Measurements from ENCODE around the gene FAM240B. TPM values are rescaled to one million over a fixed set of nuclear protein-coding genes. Genes with fewer than 3 reads are reported as not detected.

The FAM240B gene
- total RNA-seq, 1 donor from 2014 or later, result not detected

DNA sequence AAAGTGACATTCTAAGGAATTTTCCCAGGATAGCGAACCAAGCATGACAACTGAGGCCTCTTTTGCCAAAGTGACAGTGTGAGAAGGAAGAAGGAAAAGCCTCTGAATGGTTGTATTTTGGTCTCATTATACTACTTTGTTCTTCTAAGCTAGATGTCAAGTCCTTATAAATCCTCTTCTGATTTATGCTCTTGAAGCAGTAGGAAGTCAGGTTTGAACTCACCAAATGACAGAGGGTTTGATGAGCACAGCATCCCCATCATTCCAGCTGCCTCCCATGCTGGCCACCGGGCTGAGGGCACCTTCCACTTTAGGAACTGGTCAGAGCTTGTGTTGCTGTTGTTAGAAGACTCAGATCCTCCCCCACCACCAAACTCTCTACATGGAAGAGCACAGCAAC is 44.1 kb downstream of the FAM240B start:
- no peak overlapping the region for H3K4me3 Mint-ChIP-seq (ENCODE audit: unreplicated experiment)
- no peaks in the 10 kb centered on the region for H3K4me1 Mint-ChIP-seq (ENCODE audit: unreplicated experiment)
- DNase-seq (ENCODE audit: low spot score), result no peak
- TF ChIP-seq, protein P1, sequence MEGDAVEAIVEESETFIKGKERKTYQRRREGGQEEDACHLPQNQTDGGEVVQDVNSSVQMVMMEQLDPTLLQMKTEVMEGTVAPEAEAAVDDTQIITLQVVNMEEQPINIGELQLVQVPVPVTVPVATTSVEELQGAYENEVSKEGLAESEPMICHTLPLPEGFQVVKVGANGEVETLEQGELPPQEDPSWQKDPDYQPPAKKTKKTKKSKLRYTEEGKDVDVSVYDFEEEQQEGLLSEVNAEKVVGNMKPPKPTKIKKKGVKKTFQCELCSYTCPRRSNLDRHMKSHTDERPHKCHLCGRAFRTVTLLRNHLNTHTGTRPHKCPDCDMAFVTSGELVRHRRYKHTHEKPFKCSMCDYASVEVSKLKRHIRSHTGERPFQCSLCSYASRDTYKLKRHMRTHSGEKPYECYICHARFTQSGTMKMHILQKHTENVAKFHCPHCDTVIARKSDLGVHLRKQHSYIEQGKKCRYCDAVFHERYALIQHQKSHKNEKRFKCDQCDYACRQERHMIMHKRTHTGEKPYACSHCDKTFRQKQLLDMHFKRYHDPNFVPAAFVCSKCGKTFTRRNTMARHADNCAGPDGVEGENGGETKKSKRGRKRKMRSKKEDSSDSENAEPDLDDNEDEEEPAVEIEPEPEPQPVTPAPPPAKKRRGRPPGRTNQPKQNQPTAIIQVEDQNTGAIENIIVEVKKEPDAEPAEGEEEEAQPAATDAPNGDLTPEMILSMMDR (IDR thresholded peaks at IDR 0.05; ENCODE audit: unreplicated experiment), result no peak
- no peaks in the 10 kb centered on the region for H3K9me3 Mint-ChIP-seq (ENCODE audit: unreplicated experiment)
- H3K36me3 Mint-ChIP-seq (ENCODE audit: low read depth, unreplicated experiment), result no peaks in the 10 kb centered on the region
- H3K27ac Mint-ChIP-seq (ENCODE audit: unreplicated experiment), result no peak overlapping the region
- H3K27me3 Mint-ChIP-seq (ENCODE audit: unreplicated experiment), result peaks cover 4% of the 10 kb centered on the region

DNA sequence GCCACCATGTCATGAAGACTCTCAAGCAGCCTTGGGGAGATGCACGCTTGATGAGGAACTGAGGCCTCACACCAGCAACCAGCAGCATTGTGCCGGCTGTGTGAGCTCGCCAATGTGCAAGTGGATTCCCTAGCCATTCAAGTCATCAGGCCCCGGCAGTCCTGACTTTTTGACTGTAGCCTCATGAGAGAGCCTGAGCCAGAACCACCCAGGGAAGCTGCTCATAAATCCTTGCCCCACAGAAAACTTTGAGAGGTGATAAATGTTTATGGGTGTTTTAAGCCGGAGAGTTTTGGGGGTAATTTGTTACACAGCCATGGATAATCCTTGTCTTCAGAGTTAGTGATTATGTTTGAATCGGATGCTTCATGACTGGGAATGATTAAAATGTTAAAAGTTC is 44.7 kb downstream of the FAM240B start:
- no peaks in the 10 kb centered on the region for H3K9me3 Mint-ChIP-seq (ENCODE audit: unreplicated experiment)
- no peak for DNase-seq (ENCODE audit: low spot score)
- no peak overlapping the region for H3K27ac Mint-ChIP-seq (ENCODE audit: unreplicated experiment)
- H3K4me3 Mint-ChIP-seq (ENCODE audit: unreplicated experiment), result no peak overlapping the region
- peaks cover 4% of the 10 kb centered on the region for H3K27me3 Mint-ChIP-seq (ENCODE audit: unreplicated experiment)
- no peaks in the 10 kb centered on the region for H3K4me1 Mint-ChIP-seq (ENCODE audit: unreplicated experiment)
- TF ChIP-seq, protein P1 (IDR thresholded peaks at IDR 0.05; ENCODE audit: unreplicated experiment), result no peak
- H3K36me3 Mint-ChIP-seq (ENCODE audit: low read depth, unreplicated experiment), result no peaks in the 10 kb centered on the region

DNA sequence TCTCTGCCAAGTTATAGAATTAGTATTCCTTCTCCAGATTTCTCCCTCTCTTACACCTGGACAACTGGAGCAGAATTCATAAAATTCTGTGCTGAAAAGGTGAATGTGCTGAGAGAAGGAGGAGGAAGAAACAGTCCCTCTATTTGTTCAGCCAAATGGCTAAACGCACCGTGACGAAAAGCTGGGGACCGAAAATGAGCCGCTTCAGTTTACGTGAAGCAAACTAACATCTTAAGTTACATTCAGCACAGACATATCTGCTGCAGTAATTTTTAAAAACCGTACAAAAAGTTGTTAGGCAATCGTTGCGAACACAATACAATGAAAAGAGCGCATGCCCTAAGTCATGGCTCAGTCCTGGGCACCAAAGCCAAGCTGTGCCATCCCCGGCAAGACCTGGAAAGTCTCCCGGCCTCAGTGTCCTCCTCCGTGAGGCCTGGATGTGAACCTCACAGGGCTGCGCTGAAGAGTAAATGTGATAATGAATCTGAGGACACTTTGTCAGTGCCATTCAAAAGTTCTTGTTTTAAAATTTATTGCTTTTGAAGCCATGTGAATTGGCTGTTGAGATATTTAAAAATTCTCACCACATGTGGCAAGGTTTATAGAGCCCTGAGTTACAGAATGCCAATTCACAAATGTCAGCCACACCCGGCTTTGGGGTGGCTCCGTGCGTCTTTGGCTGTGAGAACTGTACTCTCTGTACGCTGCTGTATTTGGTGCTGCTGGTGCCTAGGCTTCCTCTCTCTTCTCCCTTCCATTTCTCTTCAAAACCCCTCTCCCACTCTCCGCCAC is 46.3 kb downstream of the FAM240B start:
- Mint-ChIP-seq H3K4me3 (ENCODE audit: unreplicated experiment) (no peak overlapping the region), H3K36me3 (ENCODE audit: low read depth, unreplicated experiment) (no peaks in the 10 kb centered on the region), H3K9me3 (ENCODE audit: unreplicated experiment) (no peaks in the 10 kb centered on the region), H3K27me3 (ENCODE audit: unreplicated experiment) (peaks cover 7% of the 10 kb centered on the region), H3K4me1 (ENCODE audit: unreplicated experiment) (peaks cover 3% of the 10 kb centered on the region), H3K27ac (ENCODE audit: unreplicated experiment) (no peak overlapping the region)
- DNase-seq (ENCODE audit: low spot score), result no peak
- TF ChIP-seq, protein P1 (IDR thresholded peaks at IDR 0.05; ENCODE audit: unreplicated experiment), result no peak

DNA sequence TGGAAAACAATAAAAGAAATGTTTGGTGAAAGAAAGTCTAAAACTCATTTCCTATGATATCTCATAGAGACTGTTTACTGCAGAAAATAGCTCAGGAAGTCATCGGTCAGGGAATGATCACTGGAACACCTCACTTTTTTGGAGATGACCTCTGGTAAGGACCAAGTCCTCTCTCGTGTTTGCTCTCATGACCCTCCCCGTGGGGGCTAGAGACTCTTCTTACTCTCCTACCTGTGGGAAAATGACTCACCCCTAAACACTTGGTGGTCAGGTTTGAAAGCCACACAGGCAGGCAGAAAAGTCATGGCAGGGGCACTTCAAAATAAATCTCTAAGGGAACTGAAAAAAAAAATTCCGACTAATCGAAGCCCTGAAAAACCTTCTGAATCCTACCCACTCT is 48.2 kb downstream of the FAM240B start:
- peaks cover 3% of the 10 kb centered on the region for H3K4me1 Mint-ChIP-seq (ENCODE audit: unreplicated experiment)
- no peak for DNase-seq (ENCODE audit: low spot score)
- peaks cover 3% of the 10 kb centered on the region for H3K27me3 Mint-ChIP-seq (ENCODE audit: unreplicated experiment)
- H3K36me3 Mint-ChIP-seq (ENCODE audit: low read depth, unreplicated experiment), result no peaks in the 10 kb centered on the region
- TF ChIP-seq, protein P1 (IDR thresholded peaks at IDR 0.05; ENCODE audit: unreplicated experiment), result no peak
- no peak overlapping the region for H3K27ac Mint-ChIP-seq (ENCODE audit: unreplicated experiment)
- no peak overlapping the region for H3K4me3 Mint-ChIP-seq (ENCODE audit: unreplicated experiment)
- H3K9me3 Mint-ChIP-seq (ENCODE audit: unreplicated experiment), result no peaks in the 10 kb centered on the region

DNA sequence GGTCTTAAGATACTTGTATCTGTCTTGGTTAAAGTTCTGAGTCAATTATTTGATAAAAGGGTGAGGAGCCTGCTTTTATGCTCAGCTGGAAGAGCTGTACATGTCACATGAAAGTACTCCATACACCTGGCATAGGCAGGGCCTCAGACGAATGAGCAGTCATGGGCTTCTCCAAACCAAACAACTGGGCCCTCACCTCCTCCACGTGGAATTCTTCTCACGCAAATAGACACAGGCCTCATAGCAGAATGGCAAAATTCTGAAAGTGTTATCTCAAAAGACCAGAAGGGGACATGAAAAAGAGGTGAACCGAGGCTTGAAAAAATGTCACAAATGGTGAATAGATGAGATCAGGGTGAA is 48.6 kb downstream of the FAM240B start:
- H3K27me3 Mint-ChIP-seq (ENCODE audit: unreplicated experiment), result peaks cover 3% of the 10 kb centered on the region
- peaks cover 3% of the 10 kb centered on the region for H3K4me1 Mint-ChIP-seq (ENCODE audit: unreplicated experiment)
- no peak overlapping the region for H3K27ac Mint-ChIP-seq (ENCODE audit: unreplicated experiment)
- DNase-seq (ENCODE audit: low spot score), result no peak
- H3K9me3 Mint-ChIP-seq (ENCODE audit: unreplicated experiment), result no peaks in the 10 kb centered on the region
- H3K36me3 Mint-ChIP-seq (ENCODE audit: low read depth, unreplicated experiment), result no peaks in the 10 kb centered on the region
- H3K4me3 Mint-ChIP-seq (ENCODE audit: unreplicated experiment), result no peak overlapping the region
- TF ChIP-seq, protein P1 (IDR thresholded peaks at IDR 0.05; ENCODE audit: unreplicated experiment), result no peak

Measured in endothelial cell (in vitro differentiated cells).